Measurements from ENCODE around the gene DGCR8.
"Not testable (repeated sequence)": the region's sequence is repeated elsewhere in the genome, so short reads cannot be mapped to it uniquely, and the experiment has no call there.

The DGCR8 gene

GRCh38 chr22:20158391-20159036 lies 78.5 kb downstream of the DGCR8 start:
- DNase-seq = no peak

GRCh38 chr22:20159076-20159475 lies 79.0 kb downstream of the DGCR8 start:
- no peak for DNase-seq

- not testable (repeated sequence) for DNase-seq
Observed at GRCh38 chr22:20159531-20159930, 79.5 kb downstream of the DGCR8 start.

GRCh38 chr22:20160041-20160440 lies 80.0 kb downstream of the DGCR8 start:
- DNase-seq = no peak

All from activated CD8-positive, alpha-beta memory T cell treated with anti-CD3 and anti-CD28 coated beads, Interleukin-2, amount 50 U/mL, for 4 hours (primary cell).